AG09319 (cell line): ENCODE results near the gene MAP3K9.

Experiments used
- DNase-seq: peaks from one replicate; pipeline ENCODE4 v3.0.0-alpha.2; 2010; ENCODE audit warnings: low read depth; ENCODE audit errors: extremely low read depth
- TF ChIP-seq, protein P1 (sequence below): IDR thresholded peaks from 2 replicates; pipeline ENCODE4 v1.5.1; 2011; ENCODE audit warnings: low read depth, mild to moderate bottlenecking, inconsistent platforms, low read length, moderate library complexity

Gene MAP3K9

GRCh38 chr14:70792939-70793338 lies 16.4 kb downstream of the MAP3K9 start:
- TF ChIP-seq, protein P1, sequence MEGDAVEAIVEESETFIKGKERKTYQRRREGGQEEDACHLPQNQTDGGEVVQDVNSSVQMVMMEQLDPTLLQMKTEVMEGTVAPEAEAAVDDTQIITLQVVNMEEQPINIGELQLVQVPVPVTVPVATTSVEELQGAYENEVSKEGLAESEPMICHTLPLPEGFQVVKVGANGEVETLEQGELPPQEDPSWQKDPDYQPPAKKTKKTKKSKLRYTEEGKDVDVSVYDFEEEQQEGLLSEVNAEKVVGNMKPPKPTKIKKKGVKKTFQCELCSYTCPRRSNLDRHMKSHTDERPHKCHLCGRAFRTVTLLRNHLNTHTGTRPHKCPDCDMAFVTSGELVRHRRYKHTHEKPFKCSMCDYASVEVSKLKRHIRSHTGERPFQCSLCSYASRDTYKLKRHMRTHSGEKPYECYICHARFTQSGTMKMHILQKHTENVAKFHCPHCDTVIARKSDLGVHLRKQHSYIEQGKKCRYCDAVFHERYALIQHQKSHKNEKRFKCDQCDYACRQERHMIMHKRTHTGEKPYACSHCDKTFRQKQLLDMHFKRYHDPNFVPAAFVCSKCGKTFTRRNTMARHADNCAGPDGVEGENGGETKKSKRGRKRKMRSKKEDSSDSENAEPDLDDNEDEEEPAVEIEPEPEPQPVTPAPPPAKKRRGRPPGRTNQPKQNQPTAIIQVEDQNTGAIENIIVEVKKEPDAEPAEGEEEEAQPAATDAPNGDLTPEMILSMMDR: no peak
- DNase-seq: no peak

GRCh38 chr14:70791971-70792370 lies 17.3 kb downstream of the MAP3K9 start:
- no peak for DNase-seq
- TF ChIP-seq, protein P1: no peak

- DNase-seq: no peak
- TF ChIP-seq, protein P1: no peak
These were observed 19.4 kb downstream of the MAP3K9 start for GRCh38 chr14:70789961-70790360.

DNA sequence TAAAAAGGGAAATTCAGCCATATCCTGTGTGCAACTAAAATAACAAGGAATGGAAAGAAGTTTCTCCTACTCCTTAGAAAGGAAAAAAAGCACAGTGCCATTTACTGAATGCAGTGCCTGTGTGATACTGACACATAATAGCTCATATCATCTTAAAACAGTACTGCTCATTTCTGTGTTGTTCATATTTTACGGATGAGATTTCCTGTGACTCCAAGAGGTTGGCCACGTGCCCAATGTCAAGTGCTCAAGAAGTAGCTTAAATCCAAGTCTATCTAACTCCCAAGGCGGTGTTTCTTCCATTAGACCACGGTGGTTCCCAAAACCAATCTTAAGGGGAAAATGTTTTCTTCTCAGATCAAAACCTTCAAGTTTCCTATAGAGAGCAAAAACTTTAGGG lies 20.0 kb downstream of the MAP3K9 start:
- TF ChIP-seq, protein P1: no peak
- no peak for DNase-seq

GRCh38 chr14:70788898-70789297 lies 20.4 kb downstream of the MAP3K9 start:
- TF ChIP-seq, protein P1: no peak
- no peak for DNase-seq

- no peak for DNase-seq
- TF ChIP-seq, protein P1: no peak
These were observed 23.8 kb downstream of the MAP3K9 start for GRCh38 chr14:70785556-70785955.

DNA sequence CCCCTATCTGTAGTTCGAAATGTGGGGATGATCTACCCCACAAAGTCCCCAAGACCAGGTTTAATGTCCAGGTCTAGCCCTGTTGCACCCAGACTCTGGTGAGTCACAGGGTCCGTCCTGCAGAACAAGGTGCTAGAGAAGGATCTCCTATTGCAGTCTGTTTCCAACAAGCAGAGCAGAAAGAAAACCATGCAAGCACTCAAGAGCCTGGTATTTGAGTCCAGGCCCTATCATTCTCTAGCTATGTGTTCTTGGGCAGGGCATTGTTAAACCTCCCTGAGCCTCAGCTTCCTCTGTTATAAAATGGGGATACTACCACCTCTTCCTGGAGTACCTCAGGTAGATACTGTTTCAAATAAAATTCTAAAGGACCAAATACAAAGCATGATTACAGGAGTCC lies 24.4 kb downstream of the MAP3K9 start:
- TF ChIP-seq, protein P1: no peak
- DNase-seq: no peak
